Thyroid gland (tissue), 4 donors: ENCODE results near the gene EEF1AKMT4.

Experiments
- CTCF ChIP-seq, 6 experiments: fragments of 200-600 bp in 3 of 6; fragments of 450-650 bp in 3 of 6; sonication (generic) in 3 of 6; IDR thresholded peaks; one replicate each; pipeline ENCODE4 v1.5.1; 2016 to 2019; ENCODE audit warnings: antibody characterized with exemption in 6 of 6, mild to moderate bottlenecking in 2 of 6, inconsistent platforms in 1 of 6, moderate library complexity in 1 of 6
- POLR2A ChIP-seq, 2 donors: fragments of 450-650 bp; IDR thresholded peaks; one replicate each; pipeline ENCODE4 v1.6.1; 2017; ENCODE audit warnings: antibody characterized with exemption in 2 of 2, mild to moderate bottlenecking in 2 of 2, moderate library complexity in 1 of 2

- TF ChIP-seq CTCF (IDR thresholded peaks at IDR 0.05) (no peak), POLR2A (IDR thresholded peaks at IDR 0.05) (no peak)
Observed at GRCh38 chr3:184236636-184237035, 12.8 kb upstream of the EEF1AKMT4 start.
